HG02870 (cell line): Measurements from ENCODE around the gene TTC36.

Experiments
- ATAC-seq: cut with Tn5 transposase; IDR thresholded peaks from one replicate; pipeline ENCODE4 v1.9.1; 2021; ENCODE audit warnings: mild to moderate bottlenecking, moderate library complexity; ENCODE audit not compliant: unreplicated experiment

TTC36 gene

DNA sequence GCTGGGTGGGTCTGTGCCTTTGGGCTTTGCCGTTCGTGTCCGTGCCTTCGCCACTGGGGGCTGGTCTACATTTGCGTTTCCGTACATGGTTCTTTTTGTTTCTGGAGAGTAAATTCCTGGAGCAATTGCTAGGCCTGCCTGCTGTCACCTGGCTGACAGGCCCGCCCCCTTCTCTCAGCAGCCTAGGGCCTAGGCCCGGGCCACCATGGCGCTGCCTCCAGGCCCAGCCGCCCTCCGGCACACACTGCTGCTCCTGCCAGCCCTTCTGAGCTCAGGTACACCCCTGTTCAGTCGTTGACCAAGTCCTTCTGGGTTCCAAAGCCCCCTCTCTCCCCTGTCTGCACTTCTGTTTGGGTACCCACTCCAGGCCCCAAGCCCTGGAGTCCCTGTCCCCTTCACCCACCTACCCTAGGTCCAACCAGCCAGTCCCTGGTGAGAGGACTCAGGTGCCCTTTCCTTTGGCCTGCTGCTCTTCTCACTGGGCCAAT is 4.4 kb downstream of the TTC36 start:
- no peak for ATAC-seq

DNA sequence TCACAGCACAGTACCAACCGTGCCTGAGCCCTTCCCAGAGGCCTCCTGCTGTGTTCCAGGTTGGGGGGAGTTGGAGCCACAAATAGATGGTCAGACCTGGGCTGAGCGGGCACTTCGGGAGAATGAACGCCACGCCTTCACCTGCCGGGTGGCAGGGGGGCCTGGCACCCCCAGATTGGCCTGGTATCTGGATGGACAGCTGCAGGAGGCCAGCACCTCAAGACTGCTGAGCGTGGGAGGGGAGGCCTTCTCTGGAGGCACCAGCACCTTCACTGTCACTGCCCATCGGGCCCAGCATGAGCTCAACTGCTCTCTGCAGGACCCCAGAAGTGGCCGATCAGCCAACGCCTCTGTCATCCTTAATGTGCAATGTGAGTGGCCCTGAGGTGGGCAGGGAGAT is 4.8 kb downstream of the TTC36 start:
- ATAC-seq = no peak

DNA sequence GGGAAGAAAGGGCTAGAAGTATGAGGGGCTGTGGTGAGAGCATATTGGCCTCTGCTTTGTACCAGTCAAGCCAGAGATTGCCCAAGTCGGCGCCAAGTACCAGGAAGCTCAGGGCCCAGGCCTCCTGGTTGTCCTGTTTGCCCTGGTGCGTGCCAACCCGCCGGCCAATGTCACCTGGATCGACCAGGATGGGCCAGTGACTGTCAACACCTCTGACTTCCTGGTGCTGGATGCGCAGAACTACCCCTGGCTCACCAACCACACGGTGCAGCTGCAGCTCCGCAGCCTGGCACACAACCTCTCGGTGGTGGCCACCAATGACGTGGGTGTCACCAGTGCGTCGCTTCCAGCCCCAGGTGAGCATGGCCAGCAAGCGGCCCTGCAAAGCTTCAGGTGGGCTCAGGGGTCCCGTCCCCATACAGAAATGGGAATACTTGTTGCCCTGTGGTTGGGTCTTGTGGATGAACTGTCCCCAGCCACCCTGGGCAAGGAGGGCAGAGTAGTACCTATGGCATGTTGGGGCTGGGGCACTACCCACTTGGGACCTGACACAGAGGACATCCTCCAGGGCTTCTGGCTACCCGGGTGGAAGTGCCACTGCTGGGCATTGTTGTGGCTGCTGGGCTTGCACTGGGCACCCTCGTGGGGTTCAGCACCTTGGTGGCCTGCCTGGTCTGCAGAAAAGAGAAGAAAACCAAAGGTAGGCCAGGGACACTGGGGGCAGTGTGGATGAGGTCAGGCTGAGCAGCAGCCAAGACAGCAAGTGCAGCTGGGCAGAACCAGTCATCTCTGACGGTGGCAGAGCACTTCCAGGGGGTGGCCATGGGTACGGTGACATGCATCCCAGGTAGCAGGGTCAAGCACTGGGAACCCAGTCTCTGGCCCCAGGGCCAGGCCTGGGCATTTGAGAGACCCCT is 5.8 kb downstream of the TTC36 start:
- no peak for ATAC-seq

DNA sequence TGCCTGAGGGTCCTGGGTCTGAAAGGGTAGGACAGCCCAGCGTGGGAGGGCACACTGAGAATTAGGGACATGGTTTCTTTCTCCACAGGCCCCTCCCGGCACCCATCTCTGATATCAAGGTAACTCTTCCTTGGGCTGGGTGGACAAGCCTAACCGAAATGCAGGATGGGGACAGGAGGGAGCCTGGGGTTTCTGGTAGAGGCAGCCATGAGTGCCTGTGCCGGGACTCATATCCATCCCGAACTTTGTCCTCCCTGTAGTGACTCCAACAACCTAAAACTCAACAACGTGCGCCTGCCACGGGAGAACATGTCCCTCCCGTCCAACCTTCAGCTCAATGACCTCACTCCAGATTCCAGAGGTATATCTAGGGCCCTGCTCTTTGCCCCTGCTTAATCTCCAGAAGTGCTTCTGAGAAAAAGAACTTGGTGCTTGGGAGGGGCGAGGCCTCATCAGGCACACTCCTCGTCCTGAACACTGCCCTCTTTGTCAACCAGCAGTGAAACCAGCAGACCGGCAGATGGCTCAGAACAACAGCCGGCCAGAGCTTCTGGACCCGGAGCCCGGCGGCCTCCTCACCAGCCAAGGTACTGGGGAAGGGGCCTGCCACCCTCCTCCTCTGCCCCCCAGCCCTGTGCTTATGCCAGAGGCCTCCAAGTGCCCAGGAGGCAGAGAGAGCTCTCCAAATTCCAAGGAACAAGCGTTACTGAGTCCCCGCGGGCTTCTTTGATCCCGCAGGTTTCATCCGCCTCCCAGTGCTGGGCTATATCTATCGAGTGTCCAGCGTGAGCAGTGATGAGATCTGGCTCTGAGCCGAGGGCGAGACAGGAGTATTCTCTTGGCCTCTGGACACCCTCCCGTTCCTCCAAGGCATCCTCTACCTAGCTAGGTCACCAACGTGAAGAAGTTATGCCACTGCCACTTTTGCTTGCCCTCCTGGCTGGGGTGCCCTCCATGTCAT is 6.8 kb downstream of the TTC36 start:
- no peak for ATAC-seq

DNA sequence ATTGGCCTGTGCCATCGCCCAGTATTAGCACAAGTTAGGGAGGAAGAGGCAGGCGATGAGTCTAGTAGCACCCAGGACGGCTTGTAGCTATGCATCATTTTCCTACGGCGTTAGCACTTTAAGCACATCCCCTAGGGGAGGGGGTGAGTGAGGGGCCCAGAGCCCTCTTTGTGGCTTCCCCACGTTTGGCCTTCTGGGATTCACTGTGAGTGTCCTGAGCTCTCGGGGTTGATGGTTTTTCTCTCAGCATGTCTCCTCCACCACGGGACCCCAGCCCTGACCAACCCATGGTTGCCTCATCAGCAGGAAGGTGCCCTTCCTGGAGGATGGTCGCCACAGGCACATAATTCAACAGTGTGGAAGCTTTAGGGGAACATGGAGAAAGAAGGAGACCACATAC is 8.0 kb downstream of the TTC36 start:
- no peak for ATAC-seq

DNA sequence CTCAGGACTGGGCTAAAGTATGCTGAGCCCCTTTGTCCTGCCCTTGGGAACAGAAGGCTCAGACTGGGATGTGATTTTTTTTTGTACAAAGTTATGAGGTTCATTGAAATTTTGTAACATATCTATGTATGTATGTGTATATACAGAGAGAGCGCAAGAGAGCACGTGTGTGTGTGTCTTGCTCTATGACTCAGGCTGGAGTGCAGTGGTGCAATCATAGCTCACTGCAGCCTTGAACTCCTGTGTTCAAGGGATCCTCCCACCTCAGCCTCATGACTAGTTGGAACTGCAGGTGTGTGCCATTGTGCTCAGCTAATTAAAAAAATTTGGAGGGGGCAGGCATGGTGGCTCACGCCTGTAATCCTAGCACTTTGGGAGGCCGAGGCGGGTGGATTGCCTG is 9.5 kb downstream of the TTC36 start:
- no peak for ATAC-seq

DNA sequence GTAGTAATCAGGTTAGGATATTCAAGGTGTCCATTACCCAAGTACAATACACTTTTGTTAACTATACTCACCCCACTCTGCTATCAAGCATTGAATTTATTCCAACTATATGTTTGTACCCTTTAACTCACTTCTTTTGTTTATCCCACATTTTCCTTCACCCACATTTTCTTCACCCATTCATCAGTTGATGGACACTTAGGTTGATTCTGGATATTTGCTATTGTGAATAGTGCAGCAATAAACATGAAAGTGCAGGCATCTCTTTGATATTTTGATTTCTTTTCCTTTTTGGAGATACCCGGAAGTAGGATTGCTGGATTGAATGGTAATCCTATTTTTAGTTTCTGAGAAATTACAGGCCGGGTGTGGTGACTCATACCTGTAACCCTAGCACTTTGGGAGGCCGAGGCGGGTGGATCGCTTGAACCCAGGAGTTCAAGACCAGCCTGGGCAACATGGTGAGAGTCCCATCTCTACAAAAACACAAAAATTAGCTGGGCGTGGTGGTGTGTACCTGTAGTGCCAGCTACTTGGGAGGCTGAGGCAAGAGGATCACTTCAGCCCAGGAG is 10.2 kb downstream of the TTC36 start:
- no peak for ATAC-seq

DNA sequence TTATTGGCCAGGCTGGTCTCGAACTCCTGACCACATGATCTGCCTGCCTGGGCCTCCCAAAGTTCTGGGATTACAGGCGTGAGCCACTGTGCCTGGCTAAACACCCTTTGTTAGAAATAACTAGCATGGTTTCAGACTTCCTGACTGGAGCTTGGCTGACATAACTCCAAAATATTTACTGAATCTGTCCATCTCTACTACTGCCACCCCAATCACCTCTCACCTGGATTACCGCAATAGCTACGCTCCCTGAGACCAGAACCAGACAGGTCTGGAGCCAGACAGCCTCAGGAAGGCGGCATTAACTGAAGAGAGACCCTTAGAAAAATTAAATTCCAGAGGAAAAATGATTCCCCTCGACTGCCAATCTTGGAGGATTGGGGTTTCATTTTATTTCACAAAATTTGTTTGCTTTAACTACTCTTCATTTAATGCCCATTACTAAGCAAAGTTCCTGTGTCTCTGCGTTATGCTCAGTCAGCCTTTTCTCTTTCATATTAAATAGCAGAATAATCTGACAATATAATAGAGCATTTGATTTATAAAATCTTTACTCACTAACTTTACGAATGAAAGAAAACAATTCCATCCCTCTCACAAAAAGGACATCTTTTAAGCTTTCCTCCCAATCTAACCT is 16.9 kb downstream of the TTC36 start:
- no peak for ATAC-seq

DNA sequence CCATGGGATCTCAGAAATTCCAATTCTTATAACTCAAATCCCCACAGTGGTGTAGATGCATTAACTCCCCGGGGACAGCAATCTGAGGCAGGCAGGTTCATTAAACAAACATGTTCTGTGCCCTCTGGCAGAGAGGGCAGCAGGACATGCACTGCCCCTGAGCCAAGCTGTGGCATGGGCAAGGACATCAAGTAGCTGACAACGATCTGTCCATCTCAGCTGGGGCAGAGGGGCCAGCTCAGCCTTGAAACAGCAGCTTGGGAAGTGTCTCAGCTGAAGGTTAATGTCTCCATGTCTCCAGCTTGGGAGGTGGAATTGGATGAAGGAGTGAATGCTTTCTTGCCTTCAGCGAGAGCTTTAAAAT is 17.4 kb downstream of the TTC36 start:
- no peak for ATAC-seq

DNA sequence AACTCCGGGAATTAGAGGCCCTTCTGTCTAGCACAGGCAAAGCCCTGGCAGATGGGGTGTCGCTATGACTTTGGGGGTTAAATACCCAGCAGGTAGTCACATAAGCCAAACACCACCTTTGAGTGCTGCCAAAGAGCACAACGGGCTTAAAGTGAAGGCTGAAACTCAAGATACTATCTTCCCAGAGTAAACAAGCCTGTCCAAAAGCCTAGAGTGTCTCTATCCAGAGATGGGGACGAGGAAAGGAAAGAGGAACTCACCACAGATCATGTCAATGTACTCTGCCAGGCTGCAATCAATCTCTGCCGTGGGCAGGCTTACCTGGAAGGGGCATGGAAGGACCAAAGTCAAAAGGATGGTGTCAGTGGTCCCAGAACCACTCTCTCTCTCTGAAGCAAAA is 18.3 kb downstream of the TTC36 start:
- ATAC-seq = no peak

DNA sequence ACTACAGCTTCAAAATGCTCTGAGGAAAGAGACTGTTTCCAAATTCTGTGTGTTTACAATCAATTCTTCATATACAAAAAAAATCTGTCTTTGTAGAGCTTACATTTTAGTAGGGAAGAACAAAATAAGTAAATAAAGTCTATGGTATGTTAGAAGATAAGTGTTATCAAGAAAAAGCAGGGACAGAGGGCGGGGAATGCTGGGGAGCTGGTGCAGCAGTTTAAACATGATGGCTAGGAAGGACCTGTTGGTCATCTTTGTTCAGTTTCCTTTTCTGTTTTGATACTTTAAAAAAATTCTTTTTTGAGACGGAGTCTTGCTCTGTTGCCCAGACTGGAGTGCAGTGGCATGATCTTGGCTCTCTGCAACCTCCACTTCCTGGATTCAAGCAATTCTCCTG is 19.9 kb downstream of the TTC36 start:
- no peak for ATAC-seq

DNA sequence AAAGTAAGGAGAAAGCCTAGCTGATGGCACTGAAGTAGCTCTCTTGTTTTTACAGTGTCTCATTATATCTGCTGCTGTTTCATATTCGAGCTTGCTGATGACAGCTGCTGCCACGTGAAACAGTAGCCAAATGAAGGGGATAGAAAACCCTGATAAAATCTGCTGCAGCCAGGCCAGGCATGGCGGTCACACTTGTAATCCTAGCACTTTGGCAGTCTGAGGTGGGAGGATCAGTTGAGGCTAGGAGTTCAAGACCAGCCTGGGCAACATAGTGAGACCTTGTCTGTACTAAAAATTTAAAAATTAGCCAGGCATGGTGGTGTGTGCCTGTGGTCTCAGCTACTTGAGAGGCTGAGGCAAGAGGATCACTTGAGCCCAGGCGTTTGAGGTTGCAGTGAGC is 25.1 kb downstream of the TTC36 start:
- ATAC-seq = no peak

DNA sequence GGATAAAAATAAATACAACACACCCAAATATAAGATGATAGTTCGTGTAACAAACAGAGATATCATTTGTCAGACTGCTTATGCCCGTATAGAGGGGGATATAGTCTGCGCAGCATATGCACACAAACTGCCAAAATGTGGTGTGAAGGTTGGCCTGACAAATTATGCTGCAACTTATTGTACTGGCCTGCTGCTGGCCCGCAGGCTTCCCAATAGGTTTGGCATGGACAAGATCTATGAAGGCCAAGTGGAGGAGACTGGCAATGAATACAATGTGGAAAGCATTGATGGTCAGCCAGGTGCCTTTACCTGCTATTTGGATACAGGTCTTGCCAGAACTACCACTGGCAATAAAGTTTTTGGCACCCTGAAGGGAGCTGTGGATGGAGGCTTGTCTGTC is 33.5 kb downstream of the TTC36 start:
- ATAC-seq = no peak

DNA sequence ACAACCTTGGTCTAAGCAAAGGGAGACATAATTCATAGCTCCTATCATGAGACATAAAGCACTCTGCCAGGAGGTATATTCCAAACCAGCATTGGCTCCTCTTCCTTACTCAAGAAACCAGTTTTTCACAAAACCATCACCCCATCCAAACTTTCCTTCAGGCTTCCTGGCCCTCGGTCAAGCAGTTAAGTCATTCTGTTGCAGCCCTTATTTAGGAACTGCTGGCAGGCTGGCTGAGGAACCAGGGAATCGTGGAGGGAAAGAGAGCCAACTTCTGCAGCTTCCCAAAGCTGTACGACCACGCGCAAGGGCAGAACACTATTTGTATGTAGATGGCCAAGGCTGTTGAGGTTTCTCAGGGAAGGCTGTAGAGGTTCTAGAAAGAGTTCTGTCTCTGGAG is 37.8 kb downstream of the TTC36 start:
- ATAC-seq = no peak

DNA sequence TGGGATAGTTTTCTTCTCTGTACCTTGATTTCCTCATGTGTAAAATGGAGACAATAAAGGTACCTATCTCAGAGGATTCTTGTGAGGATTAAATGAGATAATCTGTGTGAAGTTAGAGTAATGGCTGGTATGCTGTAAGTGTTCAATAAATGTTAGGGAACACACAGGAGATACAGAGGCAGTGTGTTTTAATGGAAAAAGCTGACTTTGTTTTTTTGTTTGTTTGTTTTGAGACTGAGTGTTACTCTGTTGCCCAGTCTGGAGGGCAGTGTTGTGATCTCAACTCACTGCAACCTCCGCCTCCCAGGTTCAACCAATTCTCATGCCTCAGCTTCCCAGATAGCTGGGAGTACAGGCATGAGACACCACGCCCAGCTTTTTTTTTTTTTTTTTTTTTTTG is 42.4 kb downstream of the TTC36 start:
- no peak for ATAC-seq

DNA sequence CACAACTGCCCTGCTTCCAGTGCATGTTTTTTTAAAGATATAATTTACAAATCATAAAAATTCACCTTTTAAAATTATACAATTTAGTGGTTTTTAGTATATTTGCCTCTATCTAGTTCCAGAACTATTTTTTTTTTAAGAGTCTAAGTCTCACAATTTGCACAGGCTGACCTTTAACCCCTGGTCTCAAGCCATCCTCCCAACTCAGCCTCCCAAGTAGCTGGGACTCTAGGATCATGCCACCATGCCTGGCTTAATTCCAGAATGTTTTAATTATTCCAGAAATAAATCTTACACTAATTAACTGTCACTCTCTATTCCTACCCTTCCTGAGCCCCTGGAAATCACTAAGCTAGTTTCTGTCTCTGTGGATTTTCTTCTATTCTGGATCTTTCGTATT is 43.5 kb downstream of the TTC36 start:
- ATAC-seq = no peak

DNA sequence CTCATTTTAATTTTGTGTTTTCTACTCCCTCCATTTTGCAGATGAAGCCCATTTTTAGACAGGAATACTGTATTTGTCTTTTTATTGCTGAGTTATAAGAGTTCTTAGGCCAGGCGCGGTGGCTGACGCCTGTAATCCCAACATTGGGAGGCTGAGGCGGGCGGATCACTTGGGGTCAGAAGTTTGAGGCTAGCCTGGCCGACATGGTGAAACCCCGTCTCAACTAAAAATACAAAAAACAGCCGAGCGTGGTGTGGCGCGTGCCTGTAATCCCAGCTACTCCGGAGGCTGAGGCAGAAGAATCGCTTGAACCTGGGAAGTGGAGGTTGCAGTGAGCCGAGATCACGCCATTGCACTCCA is 44.4 kb downstream of the TTC36 start:
- peak; percentile 12 for ATAC-seq

DNA sequence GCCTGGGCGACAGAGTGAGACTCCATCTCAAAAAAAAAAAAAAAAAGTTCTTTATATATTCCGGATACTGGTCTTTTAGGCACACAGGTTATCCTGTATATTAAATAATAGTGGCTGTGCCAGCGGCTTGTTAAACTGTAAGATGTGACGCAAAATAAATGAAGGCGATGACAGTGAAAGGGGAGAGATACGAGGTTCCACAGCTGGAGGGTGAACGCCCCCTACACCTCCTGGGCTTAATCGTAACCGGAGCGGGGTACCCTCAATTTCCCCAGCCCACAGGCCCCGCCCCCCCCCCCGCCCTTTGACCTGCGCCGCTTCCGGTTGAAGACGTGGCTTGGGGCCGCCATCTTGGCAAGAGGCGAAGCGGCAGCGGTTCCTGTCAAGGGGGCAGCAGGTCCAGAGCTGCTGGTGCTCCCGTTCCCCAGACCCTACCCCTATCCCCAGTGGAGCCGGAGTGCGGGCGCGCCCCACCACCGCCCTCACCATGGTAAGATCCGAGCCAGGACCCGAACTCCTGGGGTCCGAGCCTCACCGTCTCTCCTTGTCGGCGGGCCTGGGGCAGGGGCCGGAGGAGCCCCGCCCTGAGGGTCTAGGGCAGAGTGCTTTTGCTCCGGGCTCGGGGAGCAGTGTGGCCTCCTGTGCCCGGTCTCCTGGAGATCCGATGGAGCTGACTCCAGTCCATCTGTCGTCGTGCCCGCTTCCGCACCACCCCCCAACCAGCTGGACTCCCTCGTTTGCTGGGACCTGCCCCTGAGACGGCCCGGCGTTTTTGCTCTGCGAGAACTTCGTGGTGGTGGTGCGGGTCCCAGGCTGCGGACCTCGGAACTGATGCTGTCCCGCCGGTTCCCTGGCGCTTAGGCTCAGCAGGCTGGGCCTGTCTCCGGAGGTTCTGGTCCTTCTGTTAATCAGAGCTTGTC is 45.0 kb downstream of the TTC36 start, which contains the start of gene ARCN1:
Gene ARCN1 (plus strand): TSS at position 349 of the 920 bp plus-strand sequence. CDS start 139 bp downstream, at position 488.
- peak; percentile 51 for ATAC-seq

DNA sequence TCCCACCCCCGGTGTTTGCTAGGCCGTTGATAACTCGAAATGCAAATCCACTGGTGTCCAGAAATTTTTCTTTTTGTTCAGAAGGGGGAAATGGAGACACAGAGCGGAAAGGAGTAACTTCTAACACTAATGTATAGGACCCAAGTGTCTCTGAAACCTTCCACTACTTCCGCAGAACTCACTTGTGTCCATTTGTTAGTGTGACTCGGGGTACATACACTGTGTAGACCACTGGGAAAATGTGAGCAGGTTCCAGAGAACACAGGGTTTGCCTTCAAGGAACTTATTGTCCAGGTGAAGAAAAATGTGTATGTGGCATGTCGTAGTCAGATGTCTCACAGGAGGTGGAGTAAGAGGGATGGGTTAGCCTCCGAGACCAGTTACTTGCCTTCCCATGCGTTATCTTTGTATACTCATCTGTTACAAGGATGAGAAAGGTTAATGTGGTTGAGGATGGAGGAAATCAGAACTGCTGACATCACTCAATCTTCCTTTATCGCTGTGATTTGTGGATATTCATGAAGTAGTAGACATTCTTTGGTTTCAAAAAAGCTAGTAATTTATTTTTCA is 45.8 kb downstream of the TTC36 start:
- peak; percentile 34 for ATAC-seq
